Fibroblast of the aortic adventitia (primary cell): ENCODE results near the gene SMTNL2. TPM values are rescaled to one million over a fixed set of nuclear protein-coding genes. Genes with fewer than 3 reads are reported as not detected.

ENCODE experiments used
- DNase-seq: peaks from one replicate; pipeline ENCODE4 v3.0.0-alpha.2; 2010; ENCODE audit warnings: low read depth
- H3K4me3 ChIP-seq: 2 replicates; pipeline ENCODE4 v1.5.1; 2011; ENCODE audit warnings: low read depth, mild to moderate bottlenecking, control low read depth, low read length, moderate library complexity
- CTCF ChIP-seq: IDR thresholded peaks from 2 replicates; pipeline ENCODE4 v1.5.1; 2011; ENCODE audit warnings: mild to moderate bottlenecking, low read length, control low read depth, inconsistent platforms; ENCODE audit not compliant: insufficient read depth
- total RNA-seq: library from RNA; depleted of rRNA; stranded (reverse); fragments of >200 nt; gene quantifications from 2 replicates; pipeline ENCODE4 v1.2.3, GENCODE V29; 2012; ENCODE audit warnings: low replicate concordance

Gene SMTNL2
- total RNA-seq, 1 donor = not detected

- H3K4me3 ChIP-seq = no peak overlapping the region
- no peak for TF ChIP-seq CTCF
- DNase-seq = no peak
Observed at GRCh38 chr17:4610162-4610561, 25.8 kb downstream of the SMTNL2 start.

DNA sequence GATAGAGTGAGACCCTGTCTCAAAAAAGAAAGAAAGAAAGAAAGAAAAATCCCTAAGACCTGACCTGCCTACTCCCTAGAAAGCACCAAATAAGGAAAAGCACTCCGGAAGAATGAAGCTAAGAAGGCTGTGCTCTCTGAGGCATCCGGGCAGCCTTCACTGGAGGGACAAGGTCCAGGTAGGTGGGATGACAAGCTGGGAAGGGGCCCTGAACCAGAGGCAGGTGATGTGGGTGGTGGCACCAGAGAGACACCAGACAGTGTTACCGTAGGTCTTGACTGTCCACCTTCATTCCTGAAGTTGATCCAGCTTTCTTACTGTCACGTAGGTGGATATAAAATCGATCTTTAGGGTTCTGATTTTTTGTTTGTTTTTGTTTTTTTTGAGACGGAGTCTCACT lies 26.3 kb downstream of the SMTNL2 start:
- no peak for DNase-seq
- no peak for TF ChIP-seq CTCF
- H3K4me3 ChIP-seq = no peak overlapping the region

DNA sequence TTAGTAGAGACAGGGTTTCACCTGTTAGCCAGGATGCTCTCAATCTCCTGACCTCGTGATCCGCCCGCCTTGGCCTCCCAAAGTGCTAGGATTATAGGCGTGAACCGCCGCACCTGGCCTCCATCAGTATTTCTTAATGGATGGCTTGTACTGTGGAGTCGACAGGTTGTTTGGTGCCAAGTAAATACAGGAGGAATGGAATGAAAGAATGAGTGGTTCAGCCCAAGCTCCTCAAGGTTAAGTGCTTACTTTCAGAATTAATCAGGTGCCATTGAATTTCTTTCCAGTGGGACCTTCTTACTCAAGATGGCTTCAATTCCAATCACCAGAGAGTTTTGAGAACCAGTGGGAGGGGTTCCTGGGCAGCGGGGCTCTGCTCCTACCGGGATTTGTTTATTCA lies 32.1 kb downstream of the SMTNL2 start:
- no peak for DNase-seq
- no peak for TF ChIP-seq CTCF
- no peak overlapping the region for H3K4me3 ChIP-seq

DNA sequence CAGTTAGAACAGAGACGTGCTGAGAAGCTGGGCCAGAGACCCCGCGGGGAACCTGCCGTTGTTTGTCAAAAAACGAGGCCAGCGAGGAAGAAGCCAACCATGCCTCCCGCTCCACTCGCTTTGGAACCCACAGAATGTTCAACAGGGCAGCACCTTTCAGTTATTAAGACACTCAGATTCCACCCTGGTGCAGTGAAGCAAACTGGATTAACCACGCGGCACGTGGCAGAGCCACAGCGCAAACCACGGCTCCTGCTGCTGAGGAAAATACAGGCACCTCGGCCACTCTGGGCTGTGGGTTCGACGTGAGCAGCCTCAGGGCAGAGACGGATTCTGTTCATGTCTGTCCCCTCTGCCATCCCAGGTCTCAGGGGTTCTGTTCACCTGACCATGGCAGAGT lies 32.8 kb downstream of the SMTNL2 start:
- TF ChIP-seq CTCF = no peak
- no peak overlapping the region for H3K4me3 ChIP-seq
- no peak for DNase-seq

DNA sequence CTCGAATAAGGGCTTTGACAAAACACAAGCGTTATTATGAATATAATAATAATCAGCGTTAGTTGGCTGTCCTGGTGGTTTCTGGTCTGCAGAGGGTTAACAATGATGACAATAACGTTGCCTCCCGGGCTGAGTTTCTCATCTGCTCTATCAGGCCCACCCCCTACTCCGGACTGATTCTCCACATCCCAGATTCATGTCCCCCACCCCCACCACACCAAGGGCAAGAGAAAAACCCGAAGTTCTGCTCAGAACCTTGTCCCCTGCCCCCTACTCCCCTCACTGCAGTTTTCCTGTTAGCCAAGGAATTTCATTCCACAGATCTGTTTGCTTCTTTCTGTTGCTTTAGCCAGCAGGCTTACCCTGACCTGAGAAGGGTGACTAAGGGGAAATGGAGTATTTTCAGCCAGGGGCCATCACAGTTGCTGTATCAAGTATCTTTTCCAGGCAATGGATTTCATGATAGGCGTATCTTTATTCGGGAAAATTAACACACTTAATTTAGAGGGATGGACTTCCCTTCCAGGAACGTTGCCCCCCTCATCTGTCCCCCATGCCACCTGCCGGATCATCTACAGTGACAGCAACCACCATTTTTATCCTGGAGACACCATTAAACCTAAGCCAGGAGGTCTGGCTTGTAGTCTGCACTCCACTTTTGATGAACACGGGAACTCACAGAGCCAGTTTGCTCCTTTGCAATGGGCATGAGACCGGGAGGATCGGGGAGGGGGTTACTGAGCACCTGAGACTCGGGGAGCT lies 33.4 kb downstream of the SMTNL2 start:
- TF ChIP-seq CTCF = no peak
- no peak for DNase-seq
- H3K4me3 ChIP-seq = no peak overlapping the region

DNA sequence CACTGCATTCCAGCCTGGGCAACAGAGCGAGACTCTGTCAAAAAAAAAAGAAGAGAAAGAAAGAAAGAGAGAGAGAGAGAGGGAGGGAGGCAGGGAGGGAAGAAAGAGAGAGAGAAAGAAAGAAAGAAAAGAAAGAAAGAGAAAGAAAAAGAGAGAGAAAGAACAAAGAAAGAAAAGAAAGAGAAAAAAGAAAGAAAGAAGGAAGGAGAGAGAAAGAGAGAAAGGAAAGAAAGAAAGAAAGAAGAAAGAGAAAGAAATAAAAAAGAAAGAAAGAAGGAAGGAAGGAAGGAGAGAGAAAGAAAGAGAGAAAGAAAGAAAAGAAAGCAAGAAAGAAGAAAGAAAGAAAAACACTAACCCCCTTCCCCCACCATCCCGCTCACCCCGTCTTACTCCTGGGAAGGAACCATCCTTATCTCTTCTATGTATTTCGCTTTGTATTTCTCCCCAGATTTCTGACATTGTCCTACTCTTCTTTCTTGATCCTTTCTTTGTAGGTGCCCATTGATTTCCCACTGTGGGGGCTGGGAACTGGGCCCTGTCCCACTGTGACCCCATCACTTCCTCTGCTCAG lies 36.3 kb downstream of the SMTNL2 start:
- no peak overlapping the region for H3K4me3 ChIP-seq
- no peak for DNase-seq
- TF ChIP-seq CTCF = no peak
